ENCODE data around the gene GCSAML.

The GCSAML gene

GRCh38 chr1:247551721-247552120 lies 2.8 kb downstream of the GCSAML start:
- Histone ChIP-seq H3K9me3 (no peaks in the 10 kb centered on the region), H3K4me1 (ENCODE audit: control insufficient read depth in 1 of 2, insufficient read depth in 1 of 2, low read depth in 1 of 2, low read length in 1 of 2) (peaks cover 7 to 12% of the 10 kb centered on the region in 2 experiments), H3K4me3 (ENCODE audit: low read depth in 1 of 2, low read length in 1 of 2) (no peak overlapping the region), H3K27ac (no peak overlapping the region), H3K36me3 (no peaks in the 10 kb centered on the region), H3K27me3 (peaks cover 33% of the 10 kb centered on the region)
- no peak for TF ChIP-seq CTCF (IDR thresholded peaks at IDR 0.05)

- Histone ChIP-seq H3K36me3 (no peaks in the 10 kb centered on the region), H3K27ac (no peak overlapping the region), H3K4me3 (ENCODE audit: low read depth in 1 of 2, low read length in 1 of 2) (no peak overlapping the region), H3K27me3 (peaks cover 28% of the 10 kb centered on the region), H3K4me1 (ENCODE audit: control insufficient read depth in 1 of 2, insufficient read depth in 1 of 2, low read depth in 1 of 2, low read length in 1 of 2) (peaks cover 7 to 12% of the 10 kb centered on the region in 2 experiments), H3K9me3 (no peaks in the 10 kb centered on the region)
- TF ChIP-seq CTCF (IDR thresholded peaks at IDR 0.05) = no peak
Observed at GRCh38 chr1:247552231-247552630, 3.3 kb downstream of the GCSAML start.

- Histone ChIP-seq H3K27ac (no peak overlapping the region), H3K36me3 (no peaks in the 10 kb centered on the region), H3K9me3 (no peaks in the 10 kb centered on the region), H3K4me3 (ENCODE audit: low read depth in 1 of 2, low read length in 1 of 2) (no peak overlapping the region), H3K4me1 (ENCODE audit: control insufficient read depth in 1 of 2, insufficient read depth in 1 of 2, low read depth in 1 of 2, low read length in 1 of 2) (no peaks in the 10 kb centered on the region), H3K27me3 (no peaks in the 10 kb centered on the region)
- TF ChIP-seq CTCF (IDR thresholded peaks at IDR 0.05) = no peak
Observed at GRCh38 chr1:247557926-247558674, 9.2 kb downstream of the GCSAML start.

GRCh38 chr1:247561711-247562110 lies 12.8 kb downstream of the GCSAML start:
- Histone ChIP-seq H3K4me3 (ENCODE audit: low read depth in 1 of 2, low read length in 1 of 2) (no peak overlapping the region), H3K27me3 (no peaks in the 10 kb centered on the region), H3K9me3 (no peaks in the 10 kb centered on the region), H3K36me3 (no peaks in the 10 kb centered on the region), H3K4me1 (ENCODE audit: control insufficient read depth in 1 of 2, insufficient read depth in 1 of 2, low read depth in 1 of 2, low read length in 1 of 2) (no peaks in the 10 kb centered on the region), H3K27ac (no peak overlapping the region)
- no peak for TF ChIP-seq CTCF (IDR thresholded peaks at IDR 0.05)

GRCh38 chr1:247562198-247562597 lies 13.3 kb downstream of the GCSAML start:
- no peak overlapping the region for H3K4me3 ChIP-seq (ENCODE audit: low read depth in 1 of 2, low read length in 1 of 2)
- H3K4me1 ChIP-seq (ENCODE audit: control insufficient read depth in 1 of 2, insufficient read depth in 1 of 2, low read depth in 1 of 2, low read length in 1 of 2) = no peaks in the 10 kb centered on the region
- no peaks in the 10 kb centered on the region for H3K27me3 ChIP-seq
- no peak for TF ChIP-seq CTCF (IDR thresholded peaks at IDR 0.05)
- no peaks in the 10 kb centered on the region for H3K36me3 ChIP-seq
- no peak overlapping the region for H3K27ac ChIP-seq
- no peaks in the 10 kb centered on the region for H3K9me3 ChIP-seq

Measured in neutrophil (primary cell).